DND-41 (cell line): ENCODE results near the gene NTM.

Experiments used
- CTCF ChIP-seq: IDR thresholded peaks from 2 replicates; pipeline ENCODE4 v1.5.1; 2012; ENCODE audit warnings: borderline replicate concordance, low read length, moderate library complexity, mild to moderate bottlenecking; ENCODE audit not compliant: poor library complexity, severe bottlenecking; ENCODE audit errors: extremely low read depth
- EZH2 ChIP-seq: IDR thresholded peaks from 3 replicates; pipeline ENCODE4 v1.6.1; 2012; ENCODE audit warnings: borderline replicate concordance, low read depth, mild to moderate bottlenecking, moderate library complexity, low read length, inconsistent platforms; ENCODE audit not compliant: severe bottlenecking

- TF ChIP-seq CTCF = no peak
- TF ChIP-seq EZH2 = no peak
Measured at GRCh38 chr11:131372234-131372962, 2.0 kb downstream of the NTM start.
